ENCODE results near the gene TRIM62.

TRIM62 gene

DNA sequence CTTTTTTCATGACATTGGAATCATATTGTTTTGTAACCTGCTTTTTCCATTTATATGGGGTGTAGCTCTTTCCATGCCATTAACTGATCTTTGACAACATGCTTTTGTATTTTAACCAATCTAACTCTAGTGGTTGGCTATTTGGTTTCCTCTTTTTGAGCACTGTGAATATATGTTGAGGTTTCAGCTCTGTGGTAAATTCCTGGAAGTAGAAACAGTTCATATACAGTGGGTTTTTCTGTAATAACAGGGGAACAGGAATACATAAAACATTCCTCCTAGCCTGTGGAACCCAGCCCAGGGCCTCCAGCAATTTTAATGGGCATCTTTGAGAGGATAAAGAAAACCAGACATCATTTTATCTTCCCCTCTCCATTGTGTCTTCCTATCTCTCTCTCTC is 83.5 kb downstream of the TRIM62 start:
- H3F3A ChIP-seq (ENCODE audit: insufficient read depth) = no peaks in the 10 kb centered on the region
- no peak overlapping the region for H3K4me3 ChIP-seq (ENCODE audit: insufficient read depth, low read length, poor library complexity, severe bottlenecking)
- H3K27ac ChIP-seq (ENCODE audit: low read depth, low read length) = no peak overlapping the region
- H3K9ac ChIP-seq (ENCODE audit: low read length) = no peak overlapping the region
- TF ChIP-seq, protein P1, sequence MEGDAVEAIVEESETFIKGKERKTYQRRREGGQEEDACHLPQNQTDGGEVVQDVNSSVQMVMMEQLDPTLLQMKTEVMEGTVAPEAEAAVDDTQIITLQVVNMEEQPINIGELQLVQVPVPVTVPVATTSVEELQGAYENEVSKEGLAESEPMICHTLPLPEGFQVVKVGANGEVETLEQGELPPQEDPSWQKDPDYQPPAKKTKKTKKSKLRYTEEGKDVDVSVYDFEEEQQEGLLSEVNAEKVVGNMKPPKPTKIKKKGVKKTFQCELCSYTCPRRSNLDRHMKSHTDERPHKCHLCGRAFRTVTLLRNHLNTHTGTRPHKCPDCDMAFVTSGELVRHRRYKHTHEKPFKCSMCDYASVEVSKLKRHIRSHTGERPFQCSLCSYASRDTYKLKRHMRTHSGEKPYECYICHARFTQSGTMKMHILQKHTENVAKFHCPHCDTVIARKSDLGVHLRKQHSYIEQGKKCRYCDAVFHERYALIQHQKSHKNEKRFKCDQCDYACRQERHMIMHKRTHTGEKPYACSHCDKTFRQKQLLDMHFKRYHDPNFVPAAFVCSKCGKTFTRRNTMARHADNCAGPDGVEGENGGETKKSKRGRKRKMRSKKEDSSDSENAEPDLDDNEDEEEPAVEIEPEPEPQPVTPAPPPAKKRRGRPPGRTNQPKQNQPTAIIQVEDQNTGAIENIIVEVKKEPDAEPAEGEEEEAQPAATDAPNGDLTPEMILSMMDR (IDR thresholded peaks at IDR 0.05; ENCODE audit: insufficient read depth, low read length, poor library complexity, severe bottlenecking) = no peak
- TF ChIP-seq EZH2phosphoT487 (conservative IDR thresholded peaks at IDR 0.05; ENCODE audit: low read length) = no peak
- no peaks in the 10 kb centered on the region for H3K79me2 ChIP-seq (ENCODE audit: insufficient read depth, low read length)
- H3K9me2 ChIP-seq (replicated peaks; ENCODE audit: insufficient read depth, low read length) = no peaks in the 10 kb centered on the region
- no peaks in the 10 kb centered on the region for H3K27me3 ChIP-seq (ENCODE audit: low read length)
- H4K20me1 ChIP-seq (ENCODE audit: low read depth, low read length) = no peaks in the 10 kb centered on the region
- H3K36me3 ChIP-seq (ENCODE audit: low read length) = no peaks in the 10 kb centered on the region
- no peak overlapping the region for H3K4me2 ChIP-seq (ENCODE audit: low read depth, low read length, poor library complexity, severe bottlenecking)
- no peaks in the 10 kb centered on the region for H3K9me3 ChIP-seq (ENCODE audit: insufficient read depth, low read length)
- no peak overlapping the region for H2AFZ ChIP-seq (ENCODE audit: low read depth, low read length, severe bottlenecking)

DNA sequence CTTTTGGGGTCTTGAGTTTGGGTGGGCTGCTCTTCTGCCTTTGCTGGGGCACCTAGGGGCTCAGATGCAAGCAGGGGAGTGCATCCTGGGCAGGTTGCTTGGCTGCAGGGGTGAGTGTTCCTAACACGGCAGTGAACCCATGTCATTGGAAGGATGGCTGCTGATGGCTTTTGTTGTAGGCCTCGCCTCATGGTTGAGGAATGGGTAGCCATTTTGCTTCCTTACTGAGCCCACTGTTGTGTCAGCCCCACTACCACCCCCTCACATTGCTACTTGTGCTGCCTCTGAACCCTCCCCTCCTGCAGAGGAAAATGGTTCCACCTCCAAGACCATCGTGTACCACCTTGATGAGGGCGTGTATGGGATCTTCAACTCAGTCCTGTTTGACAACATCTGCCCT is 84.1 kb downstream of the TRIM62 start:
- no peak overlapping the region for H2AFZ ChIP-seq (ENCODE audit: low read depth, low read length, severe bottlenecking)
- no peaks in the 10 kb centered on the region for H3K9me3 ChIP-seq (ENCODE audit: insufficient read depth, low read length)
- H3K27me3 ChIP-seq (ENCODE audit: low read length) = no peaks in the 10 kb centered on the region
- TF ChIP-seq, protein P1 (IDR thresholded peaks at IDR 0.05; ENCODE audit: insufficient read depth, low read length, poor library complexity, severe bottlenecking) = no peak
- no peak for TF ChIP-seq EZH2phosphoT487 (conservative IDR thresholded peaks at IDR 0.05; ENCODE audit: low read length)
- no peak overlapping the region for H3K27ac ChIP-seq (ENCODE audit: low read depth, low read length)
- H3K4me2 ChIP-seq (ENCODE audit: low read depth, low read length, poor library complexity, severe bottlenecking) = no peak overlapping the region
- H3F3A ChIP-seq (ENCODE audit: insufficient read depth) = no peaks in the 10 kb centered on the region
- no peaks in the 10 kb centered on the region for H3K9me2 ChIP-seq (replicated peaks; ENCODE audit: insufficient read depth, low read length)
- no peaks in the 10 kb centered on the region for H3K36me3 ChIP-seq (ENCODE audit: low read length)
- no peak overlapping the region for H3K4me3 ChIP-seq (ENCODE audit: insufficient read depth, low read length, poor library complexity, severe bottlenecking)
- H4K20me1 ChIP-seq (ENCODE audit: low read depth, low read length) = no peaks in the 10 kb centered on the region
- no peaks in the 10 kb centered on the region for H3K79me2 ChIP-seq (ENCODE audit: insufficient read depth, low read length)
- no peak overlapping the region for H3K9ac ChIP-seq (ENCODE audit: low read length)

DNA sequence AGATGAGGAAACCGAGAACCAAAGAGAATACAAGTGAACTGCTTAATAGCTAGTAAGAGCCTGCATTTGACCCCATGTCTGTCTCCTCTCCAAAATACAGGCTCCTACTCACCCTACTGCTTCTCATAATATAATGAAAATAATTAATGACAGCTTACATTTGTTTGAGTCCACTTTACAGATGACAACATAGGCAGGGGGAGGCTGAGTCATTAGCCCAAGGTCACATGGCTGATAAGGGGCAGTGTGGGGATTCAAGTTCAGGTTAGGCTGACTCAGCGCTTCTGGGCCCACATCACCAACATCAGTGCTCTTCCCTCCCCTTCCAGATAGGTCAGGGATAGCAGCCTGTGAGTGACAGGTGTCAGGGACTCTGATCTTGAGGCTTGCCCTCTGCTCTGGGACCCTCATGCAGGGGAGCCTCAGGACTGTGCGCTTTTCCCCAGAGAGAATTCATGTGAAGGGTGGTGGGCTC is 84.7 kb downstream of the TRIM62 start:
- Histone ChIP-seq H3K4me2 (ENCODE audit: low read depth, low read length, poor library complexity, severe bottlenecking) (no peak overlapping the region), H3K9ac (ENCODE audit: low read length) (no peak overlapping the region), H3K9me3 (ENCODE audit: insufficient read depth, low read length) (no peaks in the 10 kb centered on the region), H2AFZ (ENCODE audit: low read depth, low read length, severe bottlenecking) (no peak overlapping the region), H3K9me2 (replicated peaks; ENCODE audit: insufficient read depth, low read length) (no peaks in the 10 kb centered on the region), H3K4me3 (ENCODE audit: insufficient read depth, low read length, poor library complexity, severe bottlenecking) (no peak overlapping the region), H3K27me3 (ENCODE audit: low read length) (no peaks in the 10 kb centered on the region), H4K20me1 (ENCODE audit: low read depth, low read length) (no peaks in the 10 kb centered on the region), H3K79me2 (ENCODE audit: insufficient read depth, low read length) (no peaks in the 10 kb centered on the region), H3K27ac (ENCODE audit: low read depth, low read length) (no peak overlapping the region), H3K36me3 (ENCODE audit: low read length) (no peaks in the 10 kb centered on the region), H3F3A (ENCODE audit: insufficient read depth) (no peaks in the 10 kb centered on the region)
- TF ChIP-seq, protein P1 (IDR thresholded peaks at IDR 0.05; ENCODE audit: insufficient read depth, low read length, poor library complexity, severe bottlenecking) = no peak
- no peak for TF ChIP-seq EZH2phosphoT487 (conservative IDR thresholded peaks at IDR 0.05; ENCODE audit: low read length)
